ENCODE measurements around the gene CSN3.

CSN3 gene

GRCh38 chr4:70291341-70291740, 48.9 kb downstream of the CSN3 start:
- TF ChIP-seq EP300 (IDR thresholded peaks at IDR 0.05; ENCODE audit: borderline replicate concordance), result no peak
- TF ChIP-seq EGR1 (IDR thresholded peaks at IDR 0.05), result no peak
- TF ChIP-seq FOXM1 (IDR thresholded peaks at IDR 0.05; ENCODE audit: borderline replicate concordance, low read depth), result no peak
- TF ChIP-seq CEBPB (IDR thresholded peaks at IDR 0.05), result no peak
- no peak for TF ChIP-seq TEAD4 (IDR thresholded peaks at IDR 0.05)
- no peak for TF ChIP-seq CREB1 (IDR thresholded peaks at IDR 0.05; ENCODE audit: low read depth)
- no peak for TF ChIP-seq MAX (IDR thresholded peaks at IDR 0.05)
- no peak for TF ChIP-seq REST (IDR thresholded peaks at IDR 0.05; ENCODE audit: low read depth)

- TF ChIP-seq TCF12 (IDR thresholded peaks at IDR 0.05; ENCODE audit: low read depth) (no peak), ZBTB7A (IDR thresholded peaks at IDR 0.05; ENCODE audit: low read depth) (no peak), EGR1 (IDR thresholded peaks at IDR 0.05) (no peak), REST (IDR thresholded peaks at IDR 0.05; ENCODE audit: low read depth) (no peak), TAF1 (IDR thresholded peaks at IDR 0.05; ENCODE audit: low read depth) (no peak), EP300 (IDR thresholded peaks at IDR 0.05; ENCODE audit: borderline replicate concordance) (no peak), MAX (IDR thresholded peaks at IDR 0.05) (no peak), YY1 (IDR thresholded peaks at IDR 0.05; ENCODE audit: low read depth) (no peak), USF1 (IDR thresholded peaks at IDR 0.05) (no peak)
These were observed 55.2 kb downstream of the CSN3 start for GRCh38 chr4:70297576-70297975.

GRCh38 chr4:70298051-70298450, 55.7 kb downstream of the CSN3 start:
- TF ChIP-seq TCF12 (IDR thresholded peaks at IDR 0.05; ENCODE audit: low read depth) (no peak), USF1 (IDR thresholded peaks at IDR 0.05) (no peak), EP300 (IDR thresholded peaks at IDR 0.05; ENCODE audit: borderline replicate concordance) (no peak)

- TF ChIP-seq CREB1 (IDR thresholded peaks at IDR 0.05; ENCODE audit: low read depth) (no peak), TAF1 (IDR thresholded peaks at IDR 0.05; ENCODE audit: low read depth) (no peak), ZBTB7A (IDR thresholded peaks at IDR 0.05; ENCODE audit: low read depth) (no peak), CEBPB (IDR thresholded peaks at IDR 0.05) (no peak), EP300 (IDR thresholded peaks at IDR 0.05; ENCODE audit: borderline replicate concordance) (no peak), EGR1 (IDR thresholded peaks at IDR 0.05) (no peak), NFIC (IDR thresholded peaks at IDR 0.05) (no peak), MAX (IDR thresholded peaks at IDR 0.05) (no peak), FOXM1 (IDR thresholded peaks at IDR 0.05; ENCODE audit: borderline replicate concordance, low read depth) (no peak), TCF12 (IDR thresholded peaks at IDR 0.05; ENCODE audit: low read depth) (no peak), TEAD4 (IDR thresholded peaks at IDR 0.05) (no peak), USF1 (IDR thresholded peaks at IDR 0.05) (no peak), RAD21 (IDR thresholded peaks at IDR 0.05; ENCODE audit: low read depth) (no peak), REST (IDR thresholded peaks at IDR 0.05; ENCODE audit: low read depth) (no peak), YY1 (IDR thresholded peaks at IDR 0.05; ENCODE audit: low read depth) (no peak)
These were observed 57.2 kb downstream of the CSN3 start for GRCh38 chr4:70299643-70300042.

Data from Ishikawa (cell line).